ENCODE measurements around the gene DIS3L2. TPM values are rescaled to one million over a fixed set of nuclear protein-coding genes. Genes with fewer than 3 reads are reported as not detected.

The DIS3L2 gene
- total RNA-seq, 4 donors from 2014 or later: 52.8 to 74.9 (median 61.8) TPM

- Histone ChIP-seq H3K36me3 (peaks cover 0 to 5% (median 0%) of the 10 kb centered on the region in 3 donors), H3K9me3 (no peaks in the 10 kb centered on the region), H3K27me3 (no peaks in the 10 kb centered on the region), H3K4me1 (peaks cover 0 to 40% (median 13%) of the 10 kb centered on the region in 4 donors), H3K4me3 (no peak overlapping the region), H3K27ac (peak overlapping the region in 1 of 4 donors; percentile 30)
- DNase-seq (ENCODE audit: low spot score in 2 of 2): no peak
- TF ChIP-seq POLR2A (IDR thresholded peaks at IDR 0.05) (no peak), EP300 (IDR thresholded peaks at IDR 0.05) (no peak), CTCF (IDR thresholded peaks at IDR 0.05) (no peak)
- WGBS, 2 donors: 54 to 61% methylated on average over 10 of the region's 10 CpGs
Measured at GRCh38 chr2:232319803-232320442, 358.4 kb downstream of the DIS3L2 start.

GRCh38 chr2:232320443-232320803 is 358.9 kb downstream of the DIS3L2 start:
- TF ChIP-seq EP300 (IDR thresholded peaks at IDR 0.05): no peak
- no peak for TF ChIP-seq CTCF (IDR thresholded peaks at IDR 0.05)
- no peak for TF ChIP-seq POLR2A (IDR thresholded peaks at IDR 0.05)
- H3K9me3 ChIP-seq: no peaks in the 10 kb centered on the region
- H3K4me1 ChIP-seq: peaks cover 0 to 40% (median 10%) of the 10 kb centered on the region in 4 donors
- no peak for DNase-seq (ENCODE audit: low spot score in 2 of 2)
- H3K4me3 ChIP-seq: no peak overlapping the region
- H3K36me3 ChIP-seq: peaks cover 0 to 5% (median 0%) of the 10 kb centered on the region in 3 donors
- whole genome bisulfite sequencing, 2 donors: 41 to 53% methylated on average over 2 of the region's 2 CpGs
- H3K27me3 ChIP-seq: no peaks in the 10 kb centered on the region
- no peak overlapping the region for H3K27ac ChIP-seq

- H3K4me1 ChIP-seq: peaks cover 0 to 46% (median 9%) of the 10 kb centered on the region in 4 donors
- H3K27me3 ChIP-seq: no peaks in the 10 kb centered on the region
- H3K4me3 ChIP-seq: no peak overlapping the region
- no peak for DNase-seq (ENCODE audit: low spot score in 2 of 2)
- no peak overlapping the region for H3K27ac ChIP-seq
- H3K36me3 ChIP-seq: peaks cover 0 to 5% (median 0%) of the 10 kb centered on the region in 3 donors
- no peaks in the 10 kb centered on the region for H3K9me3 ChIP-seq
- no peak for TF ChIP-seq EP300 (IDR thresholded peaks at IDR 0.05)
- no peak for TF ChIP-seq POLR2A (IDR thresholded peaks at IDR 0.05)
- no peak for TF ChIP-seq CTCF (IDR thresholded peaks at IDR 0.05)
- WGBS, 2 donors: 89 to 91% methylated on average over 12 to 18 of the region's 18 CpGs
Measured at GRCh38 chr2:232321156-232321816, 359.8 kb downstream of the DIS3L2 start.

GRCh38 chr2:232321817-232322559 is 360.5 kb downstream of the DIS3L2 start:
- WGBS, 2 donors: 85 to 91% methylated on average over 4 to 9 of the region's 9 CpGs
- TF ChIP-seq CTCF (IDR thresholded peaks at IDR 0.05): no peak
- no peak for TF ChIP-seq POLR2A (IDR thresholded peaks at IDR 0.05)
- TF ChIP-seq EP300 (IDR thresholded peaks at IDR 0.05): no peak
- Histone ChIP-seq H3K4me1 (peaks cover 0 to 46% (median 9%) of the 10 kb centered on the region in 4 donors), H3K9me3 (no peaks in the 10 kb centered on the region), H3K4me3 (no peak overlapping the region), H3K36me3 (peaks cover 0 to 5% (median 0%) of the 10 kb centered on the region in 3 donors), H3K27ac (no peak overlapping the region), H3K27me3 (no peaks in the 10 kb centered on the region)
- DNase-seq (ENCODE audit: low spot score in 2 of 2): no peak
